Activated CD4-positive, alpha-beta T cell treated with anti-CD3 and anti-CD28 coated beads, Interleukin-2, amount 50 U/mL, for 16 hours (primary cell): ENCODE measurements around the gene ADAMTS3.

Experiments used
- DNase-seq: peaks from one replicate; pipeline ENCODE4 v3.0.0-alpha.2; 2020

Gene ADAMTS3

GRCh38 chr4:72275381-72275780 lies 293.6 kb downstream of the ADAMTS3 start:
- DNase-seq: no peak

GRCh38 chr4:72274251-72274650 lies 294.8 kb downstream of the ADAMTS3 start:
- no peak for DNase-seq

- DNase-seq: no peak
These were observed 313.8 kb downstream of the ADAMTS3 start for GRCh38 chr4:72255269-72255668.

GRCh38 chr4:72243641-72244040 lies 325.4 kb downstream of the ADAMTS3 start:
- no peak for DNase-seq

GRCh38 chr4:72239487-72240116 lies 329.4 kb downstream of the ADAMTS3 start:
- DNase-seq: no peak
